H1 (cell line): ENCODE data around the gene PLTP. TPM values are rescaled to one million over a fixed set of nuclear protein-coding genes. Genes with fewer than 3 reads are reported as not detected.

ENCODE experiments used
- ASH2L ChIP-seq: fragments of 200-600, 300-600 bp; sonication (generic); IDR thresholded peaks from one replicate; pipeline ENCODE4 v1.7.1; 2017; ENCODE audit warnings: low read length
- CBX8 ChIP-seq: fragments of 300-800, 300-1000 bp; sonication (generic); IDR thresholded peaks from 2 replicates; pipeline ENCODE4 v1.7.1; 2016; ENCODE audit warnings: low read depth, low read length, borderline replicate concordance
- CHD2 ChIP-seq: IDR thresholded peaks from 2 replicates; pipeline ENCODE4 v1.6.1; 2012; ENCODE audit warnings: low read length, improper control_type of control experiment
- E2F6 ChIP-seq: IDR thresholded peaks from 2 replicates; pipeline ENCODE4 v1.6.1; 2012; ENCODE audit warnings: inconsistent platforms
- EP300 ChIP-seq, 2 experiments: IDR thresholded peaks; 1 replicate in 1 of 2; 2 replicates in 1 of 2; pipeline ENCODE4 v1.6.1; 2011 to 2012; ENCODE audit warnings: low read depth in 2 of 2, low read length in 2 of 2, mild to moderate bottlenecking in 2 of 2, borderline replicate concordance in 1 of 2, inconsistent platforms in 1 of 2, moderate library complexity in 1 of 2
- FOSL1 ChIP-seq: IDR thresholded peaks from 2 replicates; pipeline ENCODE4 v1.6.1; 2011; ENCODE audit warnings: mild to moderate bottlenecking, low read depth, low read length, moderate library complexity; ENCODE audit not compliant: insufficient read depth
- GTF2F1 ChIP-seq: IDR thresholded peaks from 2 replicates; pipeline ENCODE4 v1.6.1; 2012; ENCODE audit warnings: low read depth, low read length, improper control_type of control experiment, borderline replicate concordance
- KDM4A ChIP-seq: IDR thresholded peaks from one replicate; pipeline ENCODE4 v1.7.1; 2012; ENCODE audit warnings: low read depth, mild to moderate bottlenecking, moderate library complexity, low read length, inconsistent platforms; ENCODE audit not compliant: severe bottlenecking
- KDM5A ChIP-seq: fragments of 200-600 bp; IDR thresholded peaks from 2 replicates; pipeline ENCODE4 v1.7.1; 2012; ENCODE audit warnings: mild to moderate bottlenecking, low read length, inconsistent platforms, mixed read lengths
- POLR2A ChIP-seq, 2 experiments: IDR thresholded peaks; 1 replicate in 1 of 2; 2 replicates in 1 of 2; pipeline ENCODE4 v1.6.1; 2011; ENCODE audit warnings: low read depth in 2 of 2, low read length in 2 of 2, mild to moderate bottlenecking in 2 of 2; ENCODE audit errors: control extremely low read depth in 1 of 2
- POLR2AphosphoS5 ChIP-seq: IDR thresholded peaks from 2 replicates; pipeline ENCODE4 v1.6.1; 2011; ENCODE audit warnings: low read depth, low read length
- RAD21 ChIP-seq, 2 experiments: IDR thresholded peaks in 1 of 2; conservative IDR thresholded peaks in 1 of 2; 2 replicates each; pipeline ENCODE4 v1.6.1; 2011; ENCODE audit warnings: low read depth in 2 of 2, low read length in 2 of 2, improper control_type of control experiment in 1 of 2, inconsistent platforms in 1 of 2, mild to moderate bottlenecking in 1 of 2, moderate library complexity in 1 of 2
- RFX5 ChIP-seq: IDR thresholded peaks from 2 replicates; pipeline ENCODE4 v1.6.1; 2011; ENCODE audit warnings: low read depth, low read length, improper control_type of control experiment, borderline replicate concordance
- SIN3A ChIP-seq, 2 experiments: IDR thresholded peaks in 1 of 2; conservative IDR thresholded peaks in 1 of 2; 2 replicates each; pipeline ENCODE4 v1.6.1; 2011 to 2012; ENCODE audit warnings: low read length in 2 of 2, improper control_type of control experiment in 1 of 2, low read depth in 1 of 2, mild to moderate bottlenecking in 1 of 2
- SUZ12 ChIP-seq: fragments of 200-600 bp; sonication (generic); IDR thresholded peaks from 2 replicates; pipeline ENCODE4 v1.6.1; 2012; ENCODE audit warnings: mild to moderate bottlenecking, inconsistent platforms, low read length, moderate library complexity, mixed read lengths
- TAF7 ChIP-seq: optimal IDR thresholded peaks from 2 replicates; pipeline ENCODE3; 2011; ENCODE audit warnings: low read depth, mild to moderate bottlenecking, inconsistent platforms, low read length, moderate library complexity, borderline replicate concordance
- TCF12 ChIP-seq: IDR thresholded peaks from 2 replicates; pipeline ENCODE4 v1.6.1; 2011; ENCODE audit warnings: low read depth, mild to moderate bottlenecking, low read length
- polyA plus RNA-seq, 7 experiments: library from polyadenylated mRNA; depleted of rRNA in 3 of 7; stranded (reverse) in 5 of 7; unstranded in 2 of 7; fragments of >200 nt in 5 of 7; fragments of 200-250 nt in 2 of 7; gene quantifications; 1 replicate in 5 of 7; 2 replicates in 1 of 7; 4 replicates in 1 of 7; pipeline versions ENCODE4 v1.2.1 to v1.2.3, GENCODE V29; 2011 to 2013; ENCODE audit warnings: missing spikeins in 2 of 7, mixed read lengths in 2 of 7
- total RNA-seq: library from RNA; stranded (reverse); fragmentation: NEBNext Ultra II Directional; extraction: Animal tissue kit (Norgen Biotek cat#: 25700); gene quantifications from 2 replicates; pipeline ENCODE4 v1.2.1, GENCODE V29; 2021
- TF ChIP-seq, protein P1 (sequence below): IDR thresholded peaks from 2 replicates; pipeline ENCODE4 v1.6.1; 2012; ENCODE audit warnings: low read length, inconsistent platforms
- TF ChIP-seq, protein P2 (sequence below): IDR thresholded peaks from 2 replicates; pipeline ENCODE4 v1.6.1; 2012; ENCODE audit warnings: inconsistent platforms

The PLTP gene
- total and polyA plus RNA-seq, 2 of the 8 experiments (the other 6 are each of a cell fraction or from before 2014, with no cell fraction given): 120 to 194 TPM

DNA sequence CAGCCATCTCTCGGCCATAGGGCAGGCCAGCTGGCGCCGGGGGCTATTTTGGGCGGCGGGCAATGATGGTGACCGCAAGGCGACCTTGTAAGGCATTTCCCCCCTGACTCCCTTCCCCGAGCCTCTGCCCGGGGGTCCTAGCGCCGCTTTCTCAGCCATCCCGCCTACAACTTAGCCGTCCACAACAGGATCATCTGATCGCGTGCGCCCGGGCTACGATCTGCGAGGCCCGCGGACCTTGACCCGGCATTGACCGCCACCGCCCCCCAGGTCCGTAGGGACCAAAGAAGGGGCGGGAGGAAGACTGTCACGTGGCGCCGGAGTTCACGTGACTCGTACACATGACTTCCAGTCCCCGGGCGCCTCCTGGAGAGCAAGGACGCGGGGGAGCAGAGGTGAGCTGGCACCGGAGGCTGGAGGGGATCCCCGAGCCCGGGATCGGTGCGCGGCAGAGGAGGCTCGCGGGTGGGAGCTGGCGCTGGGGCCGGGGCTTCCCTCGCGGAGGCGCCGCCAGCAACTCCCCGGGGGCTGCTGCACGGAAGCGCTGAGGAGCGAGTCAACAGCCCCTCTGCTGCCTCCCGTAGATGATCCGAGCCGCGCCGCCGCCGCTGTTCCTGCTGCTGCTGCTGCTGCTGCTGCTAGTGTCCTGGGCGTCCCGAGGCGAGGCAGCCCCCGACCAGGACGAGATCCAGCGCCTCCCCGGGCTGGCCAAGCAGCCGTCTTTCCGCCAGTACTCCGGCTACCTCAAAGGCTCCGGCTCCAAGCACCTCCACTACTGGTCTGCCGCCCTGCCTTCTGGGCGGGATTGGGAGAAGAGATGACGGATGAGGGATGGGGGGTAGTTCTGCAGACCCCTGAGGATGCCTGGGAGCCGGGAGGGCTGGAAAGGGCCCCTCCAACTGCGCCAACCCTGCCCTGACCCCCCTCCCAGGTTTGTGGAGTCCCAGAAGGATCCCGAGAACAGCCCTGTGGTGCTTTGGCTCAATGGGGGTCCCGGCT lies 20.7 kb downstream of the PLTP start, which contains the start of the genes CTSA and NEURL2 (continued):
- TF ChIP-seq POLR2AphosphoS5: peak; percentile 42
- TF ChIP-seq FOSL1: 0 out of 2 replicates have a peak, but pooled peaks have one; percentile 55
- no peak for TF ChIP-seq SUZ12
- TF ChIP-seq EP300 (IDR thresholded peaks at IDR 0.05; ENCODE audit: borderline replicate concordance in 1 of 2, low read depth in 2 of 2, low read length in 2 of 2): peak in 1 of 2 experiments; percentile 91; a peak in 2 of 3 replicates
- no peak for TF ChIP-seq CBX8
- TF ChIP-seq E2F6: peak; percentile 94
- peak in 1 of 2 experiments; percentile 1; a peak in 1 of 4 replicates for TF ChIP-seq RAD21 (IDR thresholded peaks at IDR 0.05 in 1 of 2, conservative IDR thresholded peaks at IDR 0.05 in 1 of 2; ENCODE audit: low read depth in 2 of 2, low read length in 2 of 2)
- TF ChIP-seq TCF12: peak; percentile 68; the same call in 1 of the 2 replicates
- peak; percentile 51; the same call in 1 of the 2 replicates for TF ChIP-seq CHD2
- TF ChIP-seq RFX5: 0 out of 2 replicates have a peak, but pooled peaks have one; percentile 21
- TF ChIP-seq, protein P1, sequence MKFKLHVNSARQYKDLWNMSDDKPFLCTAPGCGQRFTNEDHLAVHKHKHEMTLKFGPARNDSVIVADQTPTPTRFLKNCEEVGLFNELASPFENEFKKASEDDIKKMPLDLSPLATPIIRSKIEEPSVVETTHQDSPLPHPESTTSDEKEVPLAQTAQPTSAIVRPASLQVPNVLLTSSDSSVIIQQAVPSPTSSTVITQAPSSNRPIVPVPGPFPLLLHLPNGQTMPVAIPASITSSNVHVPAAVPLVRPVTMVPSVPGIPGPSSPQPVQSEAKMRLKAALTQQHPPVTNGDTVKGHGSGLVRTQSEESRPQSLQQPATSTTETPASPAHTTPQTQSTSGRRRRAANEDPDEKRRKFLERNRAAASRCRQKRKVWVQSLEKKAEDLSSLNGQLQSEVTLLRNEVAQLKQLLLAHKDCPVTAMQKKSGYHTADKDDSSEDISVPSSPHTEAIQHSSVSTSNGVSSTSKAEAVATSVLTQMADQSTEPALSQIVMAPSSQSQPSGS: peak; percentile 61; the same call in 1 of the 2 replicates
- peak; percentile 49 for TF ChIP-seq ASH2L
- peak; percentile 43 to 69 for TF ChIP-seq POLR2A (IDR thresholded peaks at IDR 0.05; ENCODE audit: control extremely low read depth in 1 of 2, low read depth in 2 of 2, low read length in 2 of 2)
- peak; percentile 69 for TF ChIP-seq KDM4A
- TF ChIP-seq GTF2F1: peak; percentile 43; the same call in 1 of the 2 replicates
- TF ChIP-seq, protein P2, sequence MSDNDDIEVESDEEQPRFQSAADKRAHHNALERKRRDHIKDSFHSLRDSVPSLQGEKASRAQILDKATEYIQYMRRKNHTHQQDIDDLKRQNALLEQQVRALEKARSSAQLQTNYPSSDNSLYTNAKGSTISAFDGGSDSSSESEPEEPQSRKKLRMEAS: peak; percentile 89
- peak; percentile 95 for TF ChIP-seq KDM5A
- peak; percentile 96 to 99 for TF ChIP-seq SIN3A (conservative IDR thresholded peaks at IDR 0.05 in 1 of 2, IDR thresholded peaks at IDR 0.05 in 1 of 2; ENCODE audit: low read depth in 1 of 2, low read length in 2 of 2)
- peak; percentile 65 for TF ChIP-seq TAF7
